ENCODE results near the gene SLC2A4RG.

SLC2A4RG gene, protein sequence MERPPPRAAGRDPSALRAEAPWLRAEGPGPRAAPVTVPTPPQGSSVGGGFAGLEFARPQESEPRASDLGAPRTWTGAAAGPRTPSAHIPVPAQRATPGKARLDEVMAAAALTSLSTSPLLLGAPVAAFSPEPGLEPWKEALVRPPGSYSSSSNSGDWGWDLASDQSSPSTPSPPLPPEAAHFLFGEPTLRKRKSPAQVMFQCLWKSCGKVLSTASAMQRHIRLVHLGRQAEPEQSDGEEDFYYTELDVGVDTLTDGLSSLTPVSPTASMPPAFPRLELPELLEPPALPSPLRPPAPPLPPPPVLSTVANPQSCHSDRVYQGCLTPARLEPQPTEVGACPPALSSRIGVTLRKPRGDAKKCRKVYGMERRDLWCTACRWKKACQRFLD

GRCh38 chr20:63739130-63740069 is at the start of gene SLC2A4RG:
Gene SLC2A4RG, plus strand, starts transcription at chr20:63739776. Its CDS starts 137 bp downstream, at chr20:63739913.
- DNase-seq: peak; percentile 90

GRCh38 chr20:63690003-63690897 is 49.3 kb upstream of the SLC2A4RG start:
- no peak for DNase-seq

DNA sequence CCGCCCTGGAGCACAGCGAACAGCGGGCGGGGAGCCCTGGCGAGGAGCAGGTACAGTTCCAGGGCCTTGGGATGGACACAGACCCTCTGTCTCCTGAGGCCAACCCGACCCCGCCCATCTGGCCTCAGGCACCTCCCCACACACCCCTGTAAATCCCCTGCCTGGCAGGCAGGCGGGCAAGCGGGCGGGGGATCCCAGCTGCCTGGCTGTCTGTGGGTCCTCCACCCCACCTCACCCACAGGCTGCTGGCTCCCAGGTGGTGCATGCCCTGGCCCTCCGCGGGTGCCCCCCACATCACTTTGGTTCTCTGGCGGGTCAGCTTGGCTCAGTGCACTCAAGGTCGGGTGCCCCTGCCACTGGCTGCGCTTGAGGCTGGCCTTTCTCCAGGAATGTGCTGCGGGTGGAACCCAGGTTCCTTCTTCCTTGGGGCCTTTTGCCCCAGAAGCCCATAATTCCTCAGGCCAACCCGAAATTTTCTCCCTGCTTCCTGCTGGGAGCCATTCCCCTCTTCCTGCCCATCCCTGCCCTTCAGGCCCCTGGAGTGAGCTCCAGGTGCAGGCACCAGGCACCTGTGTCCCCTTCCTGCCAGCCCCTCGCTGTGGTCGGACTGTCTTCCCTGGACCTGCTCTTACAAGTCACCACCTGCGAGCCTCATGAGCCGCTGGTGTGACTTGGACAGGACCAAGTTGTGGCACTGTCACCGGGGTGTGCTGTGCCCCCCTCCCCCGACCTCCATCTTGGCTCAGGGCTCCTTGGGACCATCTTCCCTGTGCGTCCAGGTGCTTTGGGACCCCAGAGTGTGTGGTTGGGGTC is 48.5 kb upstream of the SLC2A4RG start:
- no peak for DNase-seq

DNA sequence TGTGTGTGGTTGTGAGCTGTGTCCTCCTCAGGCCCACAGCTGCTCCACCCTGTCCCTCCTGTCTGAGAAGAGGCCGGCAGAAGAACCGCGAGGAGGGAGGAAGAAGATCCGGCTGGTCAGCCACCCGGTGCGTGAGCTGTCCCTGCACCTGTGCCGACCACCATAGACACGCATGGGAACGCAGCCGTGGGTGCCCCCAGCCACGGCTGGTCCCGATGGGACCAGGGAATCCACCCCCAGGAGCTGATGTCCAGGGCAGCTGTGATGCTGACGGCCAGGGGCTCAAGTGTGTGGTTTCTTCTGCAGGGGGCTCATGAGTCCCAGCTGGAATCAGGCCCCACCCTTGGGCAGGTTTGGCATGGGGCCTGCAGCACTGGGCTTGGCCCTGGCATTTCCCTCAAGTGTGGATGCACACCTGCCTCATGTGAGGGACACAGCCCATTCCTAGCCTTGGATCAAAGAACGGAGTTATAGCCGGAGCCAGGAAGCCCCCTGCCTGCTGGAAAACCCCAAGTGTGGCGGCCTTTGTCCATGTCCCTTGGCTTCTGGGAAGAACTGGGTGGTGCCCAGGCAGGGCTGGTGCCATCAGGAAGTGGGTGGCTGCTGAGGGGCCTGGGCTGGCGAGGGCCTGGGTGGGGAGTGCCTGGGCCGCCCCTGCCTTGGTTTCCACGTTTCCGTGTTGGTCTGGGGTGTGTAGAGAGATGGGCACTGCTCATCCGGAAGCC is 47.7 kb upstream of the SLC2A4RG start:
- DNase-seq: no peak

DNA sequence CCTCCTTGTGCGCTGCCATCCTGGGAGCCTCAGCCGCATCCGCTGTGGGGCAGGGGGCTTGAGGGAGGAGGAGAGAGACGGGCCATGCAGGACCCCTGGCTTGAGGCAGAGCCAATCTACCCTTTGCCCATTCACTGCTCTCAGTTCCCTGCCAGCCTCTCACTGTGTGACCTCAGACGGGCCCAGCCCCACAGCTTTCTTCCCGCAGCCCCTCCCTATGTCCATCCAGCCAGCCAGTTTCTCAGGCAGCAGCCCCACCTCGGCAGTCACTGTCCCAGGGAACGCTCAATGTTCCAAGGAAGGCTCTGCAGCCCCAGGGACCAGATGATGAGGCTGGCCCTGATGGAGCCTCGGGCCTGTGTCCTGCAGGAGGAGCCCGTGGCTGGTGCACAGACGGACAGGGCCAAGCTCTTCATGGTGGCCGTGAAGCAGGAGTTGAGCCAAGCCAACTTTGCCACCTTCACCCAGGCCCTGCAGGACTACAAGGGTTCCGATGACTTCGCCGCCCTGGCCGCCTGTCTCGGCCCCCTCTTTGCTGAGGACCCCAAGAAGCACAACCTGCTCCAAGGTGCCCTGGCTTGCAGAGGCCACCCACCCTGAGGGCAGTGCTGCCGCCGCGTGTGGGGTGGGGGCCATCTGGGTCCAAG is 47.0 kb upstream of the SLC2A4RG start:
- no peak for DNase-seq

GRCh38 chr20:63693083-63693732 is 46.4 kb upstream of the SLC2A4RG start:
- no peak for DNase-seq

DNA sequence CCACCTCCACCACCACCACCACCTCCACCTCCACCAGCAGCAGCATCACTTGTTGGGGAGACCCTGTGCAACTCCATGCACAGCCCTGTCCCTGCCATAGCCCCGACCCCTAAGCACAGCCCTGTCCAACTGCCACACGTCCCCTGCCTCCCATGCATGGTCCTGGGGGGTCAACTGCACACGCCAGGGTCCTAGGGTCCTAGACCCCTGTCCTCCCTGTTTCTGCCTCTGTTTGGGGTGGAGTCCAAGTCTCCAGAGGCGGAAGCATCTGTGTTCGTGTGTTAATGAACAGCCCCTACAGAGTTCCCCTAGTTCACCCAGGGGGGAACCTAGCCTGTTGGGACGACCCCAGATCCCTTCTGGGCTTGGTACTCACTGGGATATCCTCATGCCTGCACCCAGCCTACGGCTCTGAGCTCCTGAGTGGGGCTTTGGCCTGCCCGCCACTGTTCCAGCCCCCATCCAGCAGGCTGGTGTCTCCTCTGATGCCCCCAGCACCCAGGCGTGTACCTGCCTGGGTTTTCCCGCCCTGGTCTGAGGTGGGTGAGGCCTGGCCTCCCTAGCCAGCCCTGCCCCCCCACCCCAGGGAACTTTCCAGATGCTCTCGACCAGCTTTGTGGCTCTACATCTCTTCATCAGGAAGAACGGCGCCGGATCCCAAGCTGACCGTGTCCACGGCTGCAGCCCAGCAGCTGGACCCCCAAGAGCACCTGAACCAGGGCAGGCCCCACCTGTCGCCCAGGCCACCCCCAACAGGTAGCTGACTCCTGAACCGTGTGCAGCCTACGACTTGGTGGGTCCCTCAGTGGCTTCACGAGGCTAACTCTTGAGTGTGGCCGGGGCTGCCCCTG is 45.6 kb upstream of the SLC2A4RG start:
- DNase-seq: no peak

- DNase-seq: no peak
Measured at GRCh38 chr20:63694584-63695423, 44.8 kb upstream of the SLC2A4RG start.

DNA sequence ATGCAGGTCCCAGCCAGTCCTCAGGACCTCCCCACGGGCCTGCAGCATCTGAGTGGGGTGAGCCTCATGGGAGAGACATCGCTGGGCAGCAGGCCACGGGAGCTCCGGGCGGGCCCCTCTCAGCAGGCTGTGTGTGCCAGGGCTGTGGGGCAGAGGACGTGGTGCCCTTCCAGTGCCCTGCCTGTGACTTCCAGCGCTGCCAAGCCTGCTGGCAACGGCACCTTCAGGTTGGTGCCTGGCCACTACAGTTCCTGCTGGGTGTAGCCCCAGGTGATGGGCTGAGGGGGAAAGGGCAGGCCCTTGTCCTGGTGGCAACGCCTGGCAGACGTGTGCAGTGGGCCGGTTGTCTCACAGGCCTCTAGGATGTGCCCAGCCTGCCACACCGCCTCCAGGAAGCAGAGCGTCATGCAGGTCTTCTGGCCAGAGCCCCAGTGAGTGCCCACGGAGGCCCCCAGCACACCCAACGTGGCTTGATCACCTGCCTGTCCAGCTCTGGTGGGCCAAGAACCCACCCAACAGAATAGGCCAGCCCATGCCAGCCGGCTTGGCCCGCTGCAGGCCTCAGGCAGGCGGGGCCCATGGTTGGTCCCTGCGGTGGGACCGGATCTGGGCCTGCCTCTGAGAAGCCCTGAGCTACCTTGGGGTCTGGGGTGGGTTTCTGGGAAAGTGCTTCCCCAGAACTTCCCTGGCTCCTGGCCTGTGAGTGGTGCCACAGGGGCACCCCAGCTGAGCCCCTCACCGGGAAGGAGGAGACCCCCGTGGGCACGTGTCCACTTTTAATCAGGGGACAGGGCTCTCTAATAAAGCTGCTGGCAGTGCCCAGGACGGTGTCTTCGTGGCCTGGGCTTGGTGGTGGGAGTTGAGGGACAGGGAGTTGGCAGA is 43.9 kb upstream of the SLC2A4RG start:
- DNase-seq: peak; percentile 66

DNA sequence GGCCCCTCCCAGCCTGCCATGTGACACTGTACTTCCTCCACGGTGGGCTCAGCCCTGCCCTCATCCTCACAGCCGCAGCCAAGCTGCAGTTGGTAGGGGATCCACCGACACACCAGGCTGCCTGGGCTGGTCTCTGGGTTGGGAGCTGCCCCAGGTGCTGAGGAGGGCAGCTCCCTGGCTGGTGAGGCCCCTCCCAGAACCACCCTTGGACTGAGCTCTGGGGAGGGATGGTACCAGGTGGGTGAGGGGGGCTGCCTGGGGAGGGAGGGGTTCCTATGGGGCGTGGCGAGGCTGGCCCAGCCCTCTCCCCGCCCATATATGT is 43.3 kb upstream of the SLC2A4RG start:
- no peak for DNase-seq

DNA sequence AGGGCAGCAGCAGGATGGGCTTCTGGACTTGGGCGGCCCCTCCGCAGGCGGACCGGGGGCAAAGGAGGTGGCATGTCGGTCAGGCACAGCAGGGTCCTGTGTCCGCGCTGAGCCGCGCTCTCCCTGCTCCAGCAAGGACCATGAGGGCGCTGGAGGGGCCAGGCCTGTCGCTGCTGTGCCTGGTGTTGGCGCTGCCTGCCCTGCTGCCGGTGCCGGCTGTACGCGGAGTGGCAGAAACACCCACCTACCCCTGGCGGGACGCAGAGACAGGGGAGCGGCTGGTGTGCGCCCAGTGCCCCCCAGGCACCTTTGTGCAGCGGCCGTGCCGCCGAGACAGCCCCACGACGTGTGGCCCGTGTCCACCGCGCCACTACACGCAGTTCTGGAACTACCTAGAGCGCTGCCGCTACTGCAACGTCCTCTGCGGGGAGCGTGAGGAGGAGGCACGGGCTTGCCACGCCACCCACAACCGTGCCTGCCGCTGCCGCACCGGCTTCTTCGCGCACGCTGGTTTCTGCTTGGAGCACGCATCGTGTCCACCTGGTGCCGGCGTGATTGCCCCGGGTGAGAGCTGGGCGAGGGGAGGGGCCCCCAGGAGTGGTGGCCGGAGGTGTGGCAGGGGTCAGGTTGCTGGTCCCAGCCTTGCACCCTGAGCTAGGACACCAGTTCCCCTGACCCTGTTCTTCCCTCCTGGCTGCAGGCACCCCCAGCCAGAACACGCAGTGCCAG is 42.8 kb upstream of the SLC2A4RG start, which contains the start of gene TNFRSF6B:
Gene TNFRSF6B (plus strand): TSS at position 25 of the 729 bp plus-strand sequence. CDS start 116 bp downstream, at position 141.
- peak; percentile 67 for DNase-seq

DNA sequence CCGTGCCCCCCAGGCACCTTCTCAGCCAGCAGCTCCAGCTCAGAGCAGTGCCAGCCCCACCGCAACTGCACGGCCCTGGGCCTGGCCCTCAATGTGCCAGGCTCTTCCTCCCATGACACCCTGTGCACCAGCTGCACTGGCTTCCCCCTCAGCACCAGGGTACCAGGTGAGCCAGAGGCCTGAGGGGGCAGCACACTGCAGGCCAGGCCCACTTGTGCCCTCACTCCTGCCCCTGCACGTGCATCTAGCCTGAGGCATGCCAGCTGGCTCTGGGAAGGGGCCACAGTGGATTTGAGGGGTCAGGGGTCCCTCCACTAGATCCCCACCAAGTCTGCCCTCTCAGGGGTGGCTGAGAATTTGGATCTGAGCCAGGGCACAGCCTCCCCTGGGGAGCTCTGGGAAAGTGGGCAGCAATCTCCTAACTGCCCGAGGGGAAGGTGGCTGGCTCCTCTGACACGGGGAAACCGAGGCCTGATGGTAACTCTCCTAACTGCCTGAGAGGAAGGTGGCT is 42.2 kb upstream of the SLC2A4RG start:
- no peak for DNase-seq

DNA sequence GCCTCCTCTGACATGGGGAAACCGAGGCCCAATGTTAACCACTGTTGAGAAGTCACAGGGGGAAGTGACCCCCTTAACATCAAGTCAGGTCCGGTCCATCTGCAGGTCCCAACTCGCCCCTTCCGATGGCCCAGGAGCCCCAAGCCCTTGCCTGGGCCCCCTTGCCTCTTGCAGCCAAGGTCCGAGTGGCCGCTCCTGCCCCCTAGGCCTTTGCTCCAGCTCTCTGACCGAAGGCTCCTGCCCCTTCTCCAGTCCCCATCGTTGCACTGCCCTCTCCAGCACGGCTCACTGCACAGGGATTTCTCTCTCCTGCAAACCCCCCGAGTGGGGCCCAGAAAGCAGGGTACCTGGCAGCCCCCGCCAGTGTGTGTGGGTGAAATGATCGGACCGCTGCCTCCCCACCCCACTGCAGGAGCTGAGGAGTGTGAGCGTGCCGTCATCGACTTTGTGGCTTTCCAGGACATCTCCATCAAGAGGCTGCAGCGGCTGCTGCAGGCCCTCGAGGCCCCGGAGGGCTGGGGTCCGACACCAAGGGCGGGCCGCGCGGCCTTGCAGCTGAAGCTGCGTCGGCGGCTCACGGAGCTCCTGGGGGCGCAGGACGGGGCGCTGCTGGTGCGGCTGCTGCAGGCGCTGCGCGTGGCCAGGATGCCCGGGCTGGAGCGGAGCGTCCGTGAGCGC is 41.6 kb upstream of the SLC2A4RG start:
- DNase-seq: no peak

DNA sequence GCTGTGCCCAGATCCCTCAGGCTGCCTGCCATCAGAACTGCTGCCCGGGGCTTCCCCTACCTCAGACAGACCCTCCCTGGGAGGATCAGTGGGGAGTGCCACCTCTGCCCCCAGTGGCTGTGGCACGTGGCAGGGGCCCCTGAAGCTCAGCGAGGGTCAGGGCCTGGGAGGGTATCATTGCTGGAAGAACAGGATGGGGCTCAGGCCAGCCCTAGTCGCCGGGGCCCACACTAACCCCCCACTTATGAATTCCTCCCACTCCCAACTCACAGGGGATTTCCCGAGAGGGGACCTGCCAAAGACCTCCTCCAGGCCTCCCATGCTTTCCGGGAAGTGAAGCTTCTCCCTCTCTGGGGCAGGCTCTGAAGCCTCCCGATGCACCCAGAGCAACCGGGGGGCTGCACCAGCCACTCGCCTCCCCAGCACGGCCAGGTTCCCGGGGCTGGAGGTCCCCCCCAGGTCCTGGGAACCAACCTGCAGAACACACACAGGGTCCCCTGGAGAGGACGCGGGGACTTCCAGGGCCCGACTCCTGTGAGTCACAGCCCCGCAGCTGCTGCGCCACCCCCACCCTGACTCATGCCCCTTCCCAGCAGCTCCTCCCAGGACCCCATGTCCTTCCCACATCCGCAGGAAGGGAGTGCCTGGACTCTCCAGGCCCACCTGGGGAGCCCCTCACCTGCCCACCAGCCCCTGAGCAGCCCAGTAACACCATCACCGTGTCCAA is 40.7 kb upstream of the SLC2A4RG start:
- peak; percentile 84 for DNase-seq

Data from activated effector memory CD4-positive, alpha-beta T cell treated with anti-CD3 and anti-CD28 coated beads, Interleukin-2, amount 50 U/mL, for 16 hours (primary cell).